NCI-H748 (cell line): Measurements from ENCODE around the gene EPB41L4B.

Experiments
- DNase-seq: peaks from one replicate; lab custom pipeline; 2025; ENCODE audit not compliant: unreplicated experiment; lab: John Stamatoyannopoulos, UW

The EPB41L4B gene

GRCh38 chr9:109206670-109207069 lies 114.2 kb downstream of the EPB41L4B start:
- no peak for DNase-seq

- no peak for DNase-seq
Observed at GRCh38 chr9:109205526-109205925, 115.3 kb downstream of the EPB41L4B start.

DNA sequence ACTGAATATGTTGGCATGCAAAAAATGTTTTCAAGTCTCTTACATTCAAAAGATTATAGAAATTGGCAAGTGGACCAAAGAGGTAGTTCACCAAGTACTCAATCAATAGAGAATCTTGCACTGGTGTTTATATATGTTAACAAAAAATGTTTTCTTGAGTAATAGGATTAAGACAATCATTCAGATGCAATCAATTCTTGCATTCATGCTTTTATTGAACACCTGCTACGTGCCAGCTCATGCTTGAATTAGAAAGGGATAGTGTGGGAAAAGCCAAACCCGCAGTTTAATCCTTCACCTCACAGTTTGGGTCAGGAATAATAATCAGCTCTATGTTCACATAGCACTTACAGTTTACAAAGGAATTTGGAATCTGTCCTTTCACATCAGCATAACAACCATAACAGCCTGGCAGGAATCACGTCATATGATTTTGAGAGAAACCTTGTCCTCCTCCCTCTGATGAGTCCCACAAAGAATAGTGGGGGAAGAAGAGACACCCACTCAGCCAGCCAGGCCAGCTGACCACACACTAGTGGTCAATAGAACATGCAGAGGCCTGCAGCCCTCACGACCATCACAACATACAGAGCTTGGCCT lies 117.0 kb downstream of the EPB41L4B start:
- DNase-seq = no peak

DNA sequence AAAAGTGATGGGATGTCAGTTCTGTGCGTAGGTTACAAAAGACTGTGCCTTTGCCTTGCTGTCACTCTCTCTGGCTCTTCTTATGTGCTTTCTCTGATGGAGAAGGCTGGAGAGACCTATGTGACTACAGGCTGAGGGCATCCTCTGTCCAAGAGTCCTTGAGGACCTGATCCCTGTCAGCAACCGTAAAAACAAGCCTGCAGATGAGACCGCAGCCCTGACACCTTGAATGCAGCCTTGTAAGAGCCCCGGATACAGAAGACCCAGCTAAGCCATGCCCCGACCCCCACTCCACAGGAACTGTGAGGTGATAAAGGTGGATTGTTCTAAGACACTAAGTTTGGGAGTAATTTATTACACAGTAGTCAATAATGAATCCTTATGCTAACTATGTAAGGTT lies 121.2 kb downstream of the EPB41L4B start:
- no peak for DNase-seq

DNA sequence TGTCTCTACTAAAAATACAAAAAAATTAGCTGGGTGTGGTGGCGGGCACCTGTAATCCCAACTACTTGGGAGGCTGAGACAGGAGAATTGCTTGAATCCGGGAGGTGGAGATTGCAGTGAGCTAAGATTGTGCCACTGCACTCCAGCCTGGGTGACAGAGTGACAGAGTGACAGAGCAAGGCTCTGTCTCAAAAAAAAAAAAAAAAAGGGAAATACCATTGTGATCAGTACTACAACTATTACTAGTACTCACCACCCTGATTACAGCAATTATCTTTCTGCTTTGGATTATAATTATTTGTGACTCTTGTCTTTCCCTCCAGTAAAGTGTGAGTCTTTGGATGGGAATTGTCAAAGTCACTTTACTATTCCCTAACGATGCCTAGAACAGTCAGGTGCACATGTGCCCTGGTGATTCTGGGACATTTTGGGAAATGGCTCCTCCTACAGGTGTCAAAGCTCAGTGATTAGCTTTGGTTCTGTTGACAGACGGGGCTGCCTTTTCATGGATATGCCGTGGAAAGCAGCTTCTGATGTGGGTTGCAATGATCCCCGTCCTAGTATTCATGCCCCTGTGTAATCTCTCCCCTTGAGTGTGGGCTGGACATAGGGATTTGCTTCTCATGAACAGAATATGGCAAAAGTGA lies 122.0 kb downstream of the EPB41L4B start:
- no peak for DNase-seq

DNA sequence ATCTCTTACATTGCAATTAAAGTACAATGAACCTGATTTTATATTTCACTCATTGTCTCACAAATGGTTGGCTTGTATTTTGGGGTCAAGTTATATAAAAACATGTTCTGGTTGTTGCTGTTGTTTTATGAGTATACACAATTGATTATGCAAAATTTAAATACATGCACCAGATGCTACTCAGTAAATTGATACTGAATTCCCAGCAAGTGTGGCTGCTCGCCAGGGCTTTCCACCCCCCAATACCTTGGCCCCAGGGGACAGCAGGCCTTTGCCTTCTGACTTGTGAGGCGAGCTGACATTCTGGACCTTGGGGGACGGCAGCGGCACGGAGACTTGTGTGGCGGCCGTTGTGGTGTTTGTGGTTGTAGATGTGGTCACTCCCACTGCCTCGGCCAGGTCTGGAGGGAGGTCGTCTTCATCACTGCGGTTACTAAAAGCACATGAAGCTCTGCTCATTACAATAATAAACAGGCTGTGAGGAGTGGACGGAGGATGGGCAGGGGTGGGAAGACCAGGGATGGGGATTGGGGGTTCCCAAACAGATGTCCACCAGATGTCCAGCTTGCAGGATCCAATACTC lies 126.8 kb downstream of the EPB41L4B start:
- no peak for DNase-seq

DNA sequence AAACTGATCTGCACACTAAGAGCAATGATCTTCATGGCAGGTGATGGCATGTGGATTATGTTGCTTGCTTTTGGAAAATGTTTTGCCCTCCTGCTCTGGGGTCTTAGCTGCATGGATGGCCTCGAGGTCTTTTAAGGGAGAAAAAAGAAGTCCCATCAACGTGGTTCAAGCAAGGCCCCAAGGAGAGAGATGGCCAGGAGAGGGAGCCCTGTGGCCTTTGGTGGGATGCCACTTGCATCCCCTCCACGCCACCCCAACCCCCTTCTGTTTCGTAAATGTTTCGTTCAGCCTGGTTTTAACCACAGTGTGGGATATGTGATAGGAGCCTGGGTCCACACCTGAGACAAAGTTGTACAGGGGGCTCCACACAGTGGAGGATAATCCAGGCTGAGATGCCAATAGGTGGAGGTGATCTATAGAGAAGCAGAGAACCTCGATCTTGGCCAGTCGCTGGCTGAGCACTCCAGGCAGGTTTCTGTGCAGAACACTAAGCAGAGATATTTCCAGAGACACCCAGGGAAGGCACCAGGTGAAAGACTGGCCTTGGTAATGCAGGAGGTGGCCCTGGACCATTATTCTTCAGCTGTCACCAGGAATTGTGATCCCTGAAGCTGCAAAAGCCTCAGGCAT lies 128.0 kb downstream of the EPB41L4B start:
- peak; percentile 44 for DNase-seq

- no peak for DNase-seq
Observed at GRCh38 chr9:109191746-109192145, 129.1 kb downstream of the EPB41L4B start.

DNA sequence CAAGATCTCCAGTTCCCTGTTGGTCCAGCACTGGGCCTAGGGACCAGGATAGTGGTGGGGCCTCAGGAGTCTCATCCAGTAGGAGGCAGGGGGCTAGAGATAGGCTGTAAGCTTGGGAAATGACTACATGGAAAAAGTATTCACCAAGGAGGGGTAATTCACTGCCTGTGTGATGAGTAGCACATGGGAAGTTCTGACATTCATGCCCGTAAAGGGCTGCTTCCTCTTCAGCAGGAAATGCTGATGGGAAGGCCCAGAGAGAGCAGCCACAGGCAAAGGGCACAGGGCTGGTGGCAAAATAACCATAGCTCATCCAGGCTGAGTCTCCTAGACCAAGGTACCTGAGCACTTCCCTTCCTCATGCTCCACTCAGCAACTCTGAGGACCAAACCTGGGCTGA lies 130.7 kb downstream of the EPB41L4B start:
- DNase-seq = no peak

- DNase-seq = no peak
Observed at GRCh38 chr9:109186857-109187520, 133.9 kb downstream of the EPB41L4B start.

GRCh38 chr9:109182940-109183798 lies 137.7 kb downstream of the EPB41L4B start:
- DNase-seq = peak; percentile 42

DNA sequence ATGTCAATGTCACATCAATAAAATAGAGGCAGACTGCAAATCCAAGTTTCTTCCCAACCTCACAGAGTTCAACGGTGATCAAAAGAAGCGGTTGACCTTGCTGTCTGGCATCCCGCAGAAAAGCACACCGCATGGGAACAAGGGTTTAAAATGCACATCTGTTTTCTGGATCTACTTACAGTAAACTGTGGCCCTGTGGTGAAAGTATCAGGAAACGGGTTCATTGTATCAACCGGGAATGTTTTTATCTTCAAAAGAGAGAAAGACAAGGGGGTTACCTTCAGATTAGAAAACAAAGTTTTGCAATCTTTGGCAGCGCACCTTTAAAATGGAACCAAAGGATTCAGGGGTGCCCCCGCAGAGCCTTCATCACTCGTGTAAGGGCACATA lies 138.3 kb downstream of the EPB41L4B start:
- DNase-seq = no peak

DNA sequence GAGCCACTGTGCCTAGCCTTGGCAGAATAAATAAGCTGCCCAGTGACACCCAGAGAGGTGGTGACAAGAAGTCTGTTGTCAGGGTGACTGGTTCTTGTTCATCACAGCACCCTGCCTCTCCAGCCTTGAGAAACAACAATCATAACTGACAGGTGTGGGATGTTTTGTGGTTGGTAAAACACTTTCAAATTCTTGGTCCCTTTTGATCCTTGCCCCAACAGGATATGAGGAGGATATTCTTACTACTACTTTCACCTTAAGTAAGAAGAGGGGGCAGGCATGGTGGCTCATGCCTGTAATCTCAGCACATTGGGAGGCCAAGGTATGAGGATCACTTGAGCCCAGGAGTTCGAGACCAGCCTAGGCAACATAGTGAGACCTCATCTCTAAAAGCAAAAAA lies 139.6 kb downstream of the EPB41L4B start:
- DNase-seq = no peak

GRCh38 chr9:109179801-109180523 lies 140.9 kb downstream of the EPB41L4B start:
- no peak for DNase-seq

GRCh38 chr9:109176963-109177362 lies 143.9 kb downstream of the EPB41L4B start:
- no peak for DNase-seq

- no peak for DNase-seq
Observed at GRCh38 chr9:109176386-109176785, 144.5 kb downstream of the EPB41L4B start.

DNA sequence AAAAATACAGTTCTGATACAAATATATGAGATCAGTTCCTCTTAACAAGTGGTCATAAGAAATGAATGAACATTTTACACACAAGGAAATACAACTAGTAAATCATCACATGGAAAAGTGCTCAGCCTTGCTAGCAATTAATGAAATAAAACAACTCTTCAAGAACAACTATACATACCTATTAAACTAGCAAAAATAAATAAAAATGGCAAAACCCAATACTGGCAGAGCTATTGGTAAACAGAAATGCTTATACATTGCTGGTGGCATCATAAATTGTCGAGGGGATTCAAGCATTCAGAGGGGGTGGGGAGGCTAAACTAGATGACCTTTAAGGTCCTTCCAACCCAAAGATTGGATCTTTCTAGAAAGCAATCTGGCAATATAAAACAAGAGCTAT lies 147.9 kb downstream of the EPB41L4B start:
- DNase-seq = no peak

DNA sequence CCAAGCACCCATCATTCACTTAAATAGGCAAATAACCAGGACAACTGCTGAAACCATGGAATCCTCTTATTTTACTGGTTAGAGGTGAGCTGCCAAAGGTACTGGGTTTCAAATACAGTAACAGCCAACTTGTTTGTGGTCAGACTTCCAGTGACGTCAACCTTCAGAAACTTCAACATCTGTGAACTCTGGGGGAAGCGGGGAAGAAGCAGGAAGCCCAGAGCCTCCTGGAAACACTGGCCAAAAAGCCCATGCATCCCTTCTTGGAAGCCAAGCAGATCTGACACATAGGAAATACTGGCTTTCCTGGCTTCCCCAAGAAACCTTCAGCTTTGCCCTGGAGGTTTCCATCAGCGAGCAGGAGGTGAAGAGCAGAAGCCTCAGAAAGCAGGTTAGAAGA lies 148.9 kb downstream of the EPB41L4B start:
- DNase-seq = no peak

- no peak for DNase-seq
Observed at GRCh38 chr9:109168170-109168569, 152.7 kb downstream of the EPB41L4B start.

DNA sequence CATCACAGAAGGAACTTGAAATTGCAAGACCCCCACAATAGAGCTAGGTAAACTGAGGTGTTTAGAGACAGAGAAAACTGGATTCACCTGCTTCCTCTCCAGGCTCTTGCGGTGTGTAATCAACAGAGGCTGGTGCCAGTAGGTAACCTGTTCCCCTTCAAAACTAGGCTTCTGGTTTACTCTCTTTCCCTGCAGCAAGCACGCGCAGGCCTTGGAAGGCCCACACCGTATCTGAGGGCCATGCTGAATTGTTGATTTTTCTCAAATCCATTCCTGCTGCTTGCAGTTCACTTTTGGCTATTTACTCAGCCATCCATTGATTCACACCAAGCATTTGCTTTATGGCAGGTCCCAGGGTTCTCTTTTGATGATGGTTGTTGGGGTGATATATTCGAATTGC lies 153.1 kb downstream of the EPB41L4B start:
- DNase-seq = peak; percentile 47
